ENCODE results near the gene ZNF322.

Gene ZNF322

GRCh38 chr6:26592649-26593048 is 66.9 kb downstream of the ZNF322 start:
- DNase-seq (ENCODE audit: low read depth, low spot score), result no peak

- DNase-seq (ENCODE audit: low read depth, low spot score), result no peak
Observed at GRCh38 chr6:26588965-26589364, 70.6 kb downstream of the ZNF322 start.
